OCI-LY7 (cell line): ENCODE data around the gene ITGB6. TPM values are rescaled to one million over a fixed set of nuclear protein-coding genes. Genes with fewer than 3 reads are reported as not detected.

Experiments used
- BruUV-seq: library from RNA; stranded (reverse); fragments of 400-500 nt; replicated peaks from 2 replicates; lab custom pipeline; 2021; lab: Mats Ljungman, UMichigan
- CTCF ChIA-PET: fragments of 300-600 bp; sonication (Branson Sonifier 250); formaldehyde crosslinking; loops from one replicate; lab custom pipeline; 2022; ENCODE audit warnings: antibody characterized with exemption; ENCODE audit not compliant: unreplicated experiment; lab: Charles Lee
- POLR2A ChIA-PET: fragments of 300-600 bp; sonication (Branson Sonifier 250); formaldehyde crosslinking; loops from one replicate; lab custom pipeline; 2022; ENCODE audit warnings: antibody characterized with exemption; lab: Charles Lee
- DNase-seq: peaks from one replicate; pipeline ENCODE4 v3.0.0-alpha.2; 2015; ENCODE audit warnings: low spot score
- H2AFZ ChIP-seq: fragments of 200-600 bp; sonication (generic), shearing (Covaris generic); 2 replicates; pipeline ENCODE4 v1.6.1; 2014; ENCODE audit warnings: mild to moderate bottlenecking, antibody characterized with exemption, low read length, moderate library complexity
- H3K27ac ChIP-seq: fragments of 200-600 bp; sonication (generic); 2 replicates; pipeline ENCODE4 v1.5.1; 2014; ENCODE audit warnings: mixed run types, low read depth, mild to moderate bottlenecking, moderate library complexity, low read length, inconsistent platforms; ENCODE audit not compliant: poor library complexity, severe bottlenecking
- H3K36me3 ChIP-seq: fragments of 200-600 bp; sonication (generic); 2 replicates; pipeline ENCODE4 v1.6.1; 2014; ENCODE audit warnings: mild to moderate bottlenecking, antibody characterized with exemption, low read length, moderate library complexity, mixed read lengths; ENCODE audit not compliant: insufficient read depth
- H3K4me1 ChIP-seq: fragments of 200-600 bp; sonication (generic); 2 replicates; pipeline ENCODE4 v1.5.1; 2014; ENCODE audit warnings: mild to moderate bottlenecking, low read length; ENCODE audit not compliant: insufficient read depth, poor library complexity, severe bottlenecking
- H3K4me2 ChIP-seq: fragments of 200-600 bp; sonication (generic); 2 replicates; pipeline ENCODE4 v1.6.1; 2014; ENCODE audit warnings: mild to moderate bottlenecking, low read length
- H3K4me3 ChIP-seq: fragments of 200-600 bp; sonication (generic); 2 replicates; pipeline ENCODE4 v1.5.1; 2014; ENCODE audit warnings: mild to moderate bottlenecking, low read depth, low read length; ENCODE audit not compliant: poor library complexity, severe bottlenecking
- H3K79me2 ChIP-seq: fragments of 200-600 bp; sonication (generic); 2 replicates; pipeline ENCODE4 v1.6.1; 2016; ENCODE audit warnings: low read depth, mild to moderate bottlenecking, low read length, moderate library complexity, mixed read lengths; ENCODE audit not compliant: insufficient read depth
- H3K9me2 ChIP-seq: fragments of 200-600 bp; sonication (generic); 2 replicates; pipeline ENCODE4 v1.6.1; 2016; ENCODE audit warnings: mild to moderate bottlenecking, low read length, mixed read lengths; ENCODE audit not compliant: insufficient read depth
- H3K9me3 ChIP-seq: fragments of 200-600 bp; sonication (generic); 2 replicates; pipeline ENCODE4 v1.6.1; 2014; ENCODE audit warnings: mild to moderate bottlenecking, mixed run types, low read length, mixed read lengths
- H4K20me1 ChIP-seq: fragments of 200-600 bp; sonication (generic); 2 replicates; pipeline ENCODE4 v1.6.1; 2014; ENCODE audit warnings: mild to moderate bottlenecking, antibody characterized with exemption, low read length, moderate library complexity, mixed read lengths; ENCODE audit not compliant: insufficient read depth
- EZH2phosphoT487 ChIP-seq: fragments of 200-600 bp; sonication (generic); IDR thresholded peaks from 2 replicates; pipeline ENCODE4 v1.6.1; 2018; ENCODE audit warnings: low read depth, borderline replicate concordance, mild to moderate bottlenecking, mixed run types, antibody characterized with exemption, low read length, moderate library complexity, mixed read lengths
- intact Hi-C: fragments of 100-400 bp; cut with micrococcal nuclease; formaldehyde crosslinking; loops from one replicate; pipeline ENCODE4 v1.10.0; 2022; ENCODE audit not compliant: unreplicated experiment
- total RNA-seq, 2 experiments: library from RNA; depleted of rRNA in 1 of 2; stranded (reverse); fragments of >200 nt in 1 of 2; shearing (Covaris generic) in 1 of 2; gene quantifications; 2 replicates each; pipeline ENCODE4 v1.2.3, GENCODE V29; 2014 to 2022
- TF ChIP-seq, protein P1 (sequence below): fragments of 200-600 bp; sonication (generic); conservative IDR thresholded peaks from 2 replicates; pipeline ENCODE4 v1.5.1; 2014; ENCODE audit warnings: mild to moderate bottlenecking, antibody characterized with exemption, low read length, moderate library complexity, mixed read lengths

Gene ITGB6
- total RNA-seq, 2 experiments from 2014 or later: not detected

DNA sequence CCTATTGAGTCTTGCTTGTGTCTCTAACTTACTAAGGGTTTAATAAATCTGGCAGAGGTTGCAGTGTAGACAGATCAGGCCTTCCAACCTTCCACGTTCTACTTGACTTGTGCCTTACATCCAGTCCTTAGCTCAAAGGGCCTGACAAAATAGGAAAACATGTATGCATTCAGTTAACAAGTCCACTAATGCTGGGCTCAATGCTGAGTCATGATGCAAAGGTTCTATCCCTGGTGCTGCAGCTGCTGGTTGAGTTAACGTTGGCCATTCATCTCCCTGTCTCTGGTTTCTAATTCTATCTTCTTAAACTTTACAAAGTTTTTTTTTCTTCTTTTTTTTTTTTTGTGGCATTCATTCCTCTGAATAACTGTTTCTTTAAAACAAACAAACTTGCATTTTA is 46.3 kb upstream of the ITGB6 start:
- no peak overlapping the region for H3K4me2 ChIP-seq
- no peak for DNase-seq
- no peaks in the 10 kb centered on the region for H3K36me3 ChIP-seq
- ChIA-PET POLR2A (interaction anchor here (0.5 to 0.6 kb wide), 2 partner anchors 54 to 276 kb away, joined by 4 to 6 read pairs; no protein-coding TSS in a partner anchor), CTCF (no interaction called here)
- no peak overlapping the region for H3K27ac ChIP-seq
- no peak for TF ChIP-seq EZH2phosphoT487
- TF ChIP-seq, protein P1, sequence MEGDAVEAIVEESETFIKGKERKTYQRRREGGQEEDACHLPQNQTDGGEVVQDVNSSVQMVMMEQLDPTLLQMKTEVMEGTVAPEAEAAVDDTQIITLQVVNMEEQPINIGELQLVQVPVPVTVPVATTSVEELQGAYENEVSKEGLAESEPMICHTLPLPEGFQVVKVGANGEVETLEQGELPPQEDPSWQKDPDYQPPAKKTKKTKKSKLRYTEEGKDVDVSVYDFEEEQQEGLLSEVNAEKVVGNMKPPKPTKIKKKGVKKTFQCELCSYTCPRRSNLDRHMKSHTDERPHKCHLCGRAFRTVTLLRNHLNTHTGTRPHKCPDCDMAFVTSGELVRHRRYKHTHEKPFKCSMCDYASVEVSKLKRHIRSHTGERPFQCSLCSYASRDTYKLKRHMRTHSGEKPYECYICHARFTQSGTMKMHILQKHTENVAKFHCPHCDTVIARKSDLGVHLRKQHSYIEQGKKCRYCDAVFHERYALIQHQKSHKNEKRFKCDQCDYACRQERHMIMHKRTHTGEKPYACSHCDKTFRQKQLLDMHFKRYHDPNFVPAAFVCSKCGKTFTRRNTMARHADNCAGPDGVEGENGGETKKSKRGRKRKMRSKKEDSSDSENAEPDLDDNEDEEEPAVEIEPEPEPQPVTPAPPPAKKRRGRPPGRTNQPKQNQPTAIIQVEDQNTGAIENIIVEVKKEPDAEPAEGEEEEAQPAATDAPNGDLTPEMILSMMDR: no peak
- intact Hi-C loops: no loop called here
- no peaks in the 10 kb centered on the region for H3K4me1 ChIP-seq
- H2AFZ ChIP-seq: no peak overlapping the region
- H3K9me3 ChIP-seq: no peaks in the 10 kb centered on the region
- H3K9me2 ChIP-seq: no peaks in the 10 kb centered on the region
- H3K79me2 ChIP-seq: no peaks in the 10 kb centered on the region
- H4K20me1 ChIP-seq: no peaks in the 10 kb centered on the region
- BruUV-seq: no TSS peak
- no peak overlapping the region for H3K4me3 ChIP-seq

DNA sequence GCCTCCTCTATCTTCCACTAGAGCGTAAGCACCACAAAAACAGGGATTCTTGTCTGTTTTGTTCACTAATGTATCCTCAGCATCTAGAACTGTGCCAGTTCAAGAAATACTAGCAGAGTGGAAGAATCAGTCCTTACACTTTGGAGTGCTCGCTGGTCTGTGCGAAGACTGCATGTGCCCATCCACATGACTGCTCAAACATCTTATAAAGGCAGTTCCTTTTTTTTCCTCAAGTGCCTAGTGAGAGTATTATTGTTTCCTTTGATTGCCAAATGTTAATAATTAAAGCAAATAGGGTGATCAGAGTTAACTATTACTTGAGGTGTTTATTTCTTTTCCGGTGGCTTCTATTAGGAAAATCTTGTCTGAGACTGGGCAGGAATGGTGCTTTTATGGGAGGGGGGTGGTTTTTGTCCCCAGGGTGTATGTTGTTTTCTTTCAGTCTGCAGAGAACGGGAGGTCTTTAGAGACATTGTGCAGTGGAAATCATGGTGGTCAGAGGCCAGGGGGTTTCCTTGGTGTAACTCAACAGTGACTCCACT is 45.6 kb upstream of the ITGB6 start:
- Histone ChIP-seq H3K79me2 (no peaks in the 10 kb centered on the region), H4K20me1 (no peaks in the 10 kb centered on the region), H3K4me3 (no peak overlapping the region), H3K36me3 (no peaks in the 10 kb centered on the region), H3K9me3 (no peaks in the 10 kb centered on the region), H3K27ac (no peak overlapping the region), H3K4me1 (no peaks in the 10 kb centered on the region), H3K4me2 (no peak overlapping the region), H2AFZ (no peak overlapping the region), H3K9me2 (no peaks in the 10 kb centered on the region)
- BruUV-seq: no TSS peak
- POLR2A ChIA-PET: no interaction called here
- CTCF ChIA-PET: no interaction called here
- intact Hi-C loops: no loop called here
- DNase-seq: no peak
- TF ChIP-seq EZH2phosphoT487: no peak
- TF ChIP-seq, protein P1: no peak

DNA sequence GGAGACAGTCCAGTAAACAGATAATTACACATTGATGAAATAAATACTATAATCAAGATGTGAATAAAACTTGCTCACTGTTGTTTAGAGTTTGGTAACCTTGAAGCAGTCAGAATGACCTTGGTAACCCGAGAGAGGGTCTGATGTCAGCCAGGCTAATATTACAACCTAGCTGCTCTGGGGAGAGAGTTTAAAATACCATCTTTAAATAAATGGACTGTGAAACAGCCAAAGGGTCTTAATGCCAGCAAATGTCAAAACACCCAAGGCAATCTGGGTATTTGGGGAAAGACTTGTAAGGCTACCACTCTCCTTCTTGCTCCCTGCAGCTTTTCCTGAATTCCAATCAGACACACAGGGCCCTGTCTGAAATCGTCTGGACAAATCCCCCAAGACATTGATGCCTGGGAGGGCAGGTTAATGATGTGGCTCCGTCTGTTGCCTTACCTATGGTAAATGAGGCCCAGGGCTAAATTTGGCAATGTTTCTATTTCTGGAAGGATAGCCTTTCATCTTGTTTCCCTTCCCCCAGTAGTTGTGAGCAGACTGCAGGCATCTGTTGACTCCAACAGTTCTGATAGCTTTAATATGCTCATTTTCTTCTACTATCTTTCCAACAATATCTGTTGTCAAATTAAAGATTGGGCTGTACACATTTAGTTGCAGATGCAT is 43.0 kb upstream of the ITGB6 start:
- H3K4me3 ChIP-seq: no peak overlapping the region
- no peaks in the 10 kb centered on the region for H3K9me3 ChIP-seq
- no peaks in the 10 kb centered on the region for H3K4me1 ChIP-seq
- no peaks in the 10 kb centered on the region for H3K79me2 ChIP-seq
- ChIA-PET CTCF (no interaction called here), POLR2A (interaction anchor here (0.6 kb wide), 1 partner anchor 130 kb away, joined by 3 read pairs; no protein-coding TSS in a partner anchor)
- intact Hi-C loops: no loop called here
- no peaks in the 10 kb centered on the region for H3K9me2 ChIP-seq
- no TSS peak for BruUV-seq
- DNase-seq: no peak
- TF ChIP-seq EZH2phosphoT487: no peak
- TF ChIP-seq, protein P1: no peak
- H3K27ac ChIP-seq: no peak overlapping the region
- no peaks in the 10 kb centered on the region for H3K36me3 ChIP-seq
- H3K4me2 ChIP-seq: no peak overlapping the region
- no peak overlapping the region for H2AFZ ChIP-seq
- H4K20me1 ChIP-seq: no peaks in the 10 kb centered on the region
